Osteocyte (in vitro differentiated cells): ENCODE data around the gene INSYN2B. TPM values are rescaled to one million over a fixed set of nuclear protein-coding genes. Genes with fewer than 3 reads are reported as not detected.
"Not testable (repeated sequence)": the region's sequence is repeated elsewhere in the genome, so short reads cannot be mapped to it uniquely, and the experiment has no call there.

ENCODE experiments used
- DNase-seq: peaks from one replicate; pipeline ENCODE4 v3.0.0; 2021; ENCODE audit warnings: mixed read lengths; ENCODE audit not compliant: unreplicated experiment; ENCODE audit errors: extremely low spot score
- H3K27ac Mint-ChIP-seq: one replicate; pipeline ENCODE4 v1.8.0; 2021; ENCODE audit warnings: mild to moderate bottlenecking, mixed read lengths; ENCODE audit not compliant: unreplicated experiment
- H3K27me3 Mint-ChIP-seq: one replicate; pipeline ENCODE4 v1.8.0; 2021; ENCODE audit warnings: mixed read lengths; ENCODE audit not compliant: unreplicated experiment
- H3K36me3 Mint-ChIP-seq: one replicate; pipeline ENCODE4 v1.8.0; 2021; ENCODE audit warnings: mixed read lengths; ENCODE audit not compliant: unreplicated experiment
- H3K4me1 Mint-ChIP-seq: one replicate; pipeline ENCODE4 v1.8.0; 2021; ENCODE audit warnings: mixed read lengths; ENCODE audit not compliant: unreplicated experiment
- H3K4me3 Mint-ChIP-seq: one replicate; pipeline ENCODE4 v1.8.0; 2021; ENCODE audit warnings: mild to moderate bottlenecking, moderate library complexity, mixed read lengths; ENCODE audit not compliant: unreplicated experiment
- H3K9me3 Mint-ChIP-seq: one replicate; pipeline ENCODE4 v1.8.0; 2021; ENCODE audit warnings: mixed read lengths; ENCODE audit not compliant: unreplicated experiment
- total RNA-seq: library from RNA; stranded (reverse); gene quantifications from 2 replicates; pipeline ENCODE4 v1.2.1, GENCODE V29; 2021
- TF ChIP-seq, protein P1 (sequence below): fragments of 200-600 bp; sonication (generic); IDR thresholded peaks from 2 replicates; pipeline ENCODE4 v1.5.0; 2021; ENCODE audit warnings: antibody characterized with exemption, mild to moderate bottlenecking, moderate library complexity

Gene INSYN2B
- total RNA-seq, 1 donor from 2014 or later: 2.7 TPM

DNA sequence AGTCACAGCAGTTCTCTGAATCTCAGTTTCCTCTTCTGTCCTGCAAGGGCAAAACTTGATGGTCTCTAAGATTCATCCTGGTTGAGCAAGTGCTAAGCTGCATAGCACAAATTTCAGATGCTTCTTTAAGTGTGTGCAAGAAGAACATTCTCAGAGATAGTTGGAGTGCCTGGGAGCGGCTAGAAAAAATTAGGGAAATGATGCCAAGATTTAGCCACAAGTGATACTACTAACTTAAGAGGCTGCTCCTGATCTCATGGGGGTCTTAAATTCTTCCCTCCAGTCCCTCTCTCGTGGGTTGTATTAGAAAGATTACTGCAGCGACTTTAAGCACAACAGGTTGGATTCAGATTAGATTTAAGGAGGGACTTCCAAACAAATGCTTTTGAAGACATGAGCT, 24.2 kb downstream of the INSYN2B start:
- TF ChIP-seq, protein P1, sequence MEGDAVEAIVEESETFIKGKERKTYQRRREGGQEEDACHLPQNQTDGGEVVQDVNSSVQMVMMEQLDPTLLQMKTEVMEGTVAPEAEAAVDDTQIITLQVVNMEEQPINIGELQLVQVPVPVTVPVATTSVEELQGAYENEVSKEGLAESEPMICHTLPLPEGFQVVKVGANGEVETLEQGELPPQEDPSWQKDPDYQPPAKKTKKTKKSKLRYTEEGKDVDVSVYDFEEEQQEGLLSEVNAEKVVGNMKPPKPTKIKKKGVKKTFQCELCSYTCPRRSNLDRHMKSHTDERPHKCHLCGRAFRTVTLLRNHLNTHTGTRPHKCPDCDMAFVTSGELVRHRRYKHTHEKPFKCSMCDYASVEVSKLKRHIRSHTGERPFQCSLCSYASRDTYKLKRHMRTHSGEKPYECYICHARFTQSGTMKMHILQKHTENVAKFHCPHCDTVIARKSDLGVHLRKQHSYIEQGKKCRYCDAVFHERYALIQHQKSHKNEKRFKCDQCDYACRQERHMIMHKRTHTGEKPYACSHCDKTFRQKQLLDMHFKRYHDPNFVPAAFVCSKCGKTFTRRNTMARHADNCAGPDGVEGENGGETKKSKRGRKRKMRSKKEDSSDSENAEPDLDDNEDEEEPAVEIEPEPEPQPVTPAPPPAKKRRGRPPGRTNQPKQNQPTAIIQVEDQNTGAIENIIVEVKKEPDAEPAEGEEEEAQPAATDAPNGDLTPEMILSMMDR: no peak

DNA sequence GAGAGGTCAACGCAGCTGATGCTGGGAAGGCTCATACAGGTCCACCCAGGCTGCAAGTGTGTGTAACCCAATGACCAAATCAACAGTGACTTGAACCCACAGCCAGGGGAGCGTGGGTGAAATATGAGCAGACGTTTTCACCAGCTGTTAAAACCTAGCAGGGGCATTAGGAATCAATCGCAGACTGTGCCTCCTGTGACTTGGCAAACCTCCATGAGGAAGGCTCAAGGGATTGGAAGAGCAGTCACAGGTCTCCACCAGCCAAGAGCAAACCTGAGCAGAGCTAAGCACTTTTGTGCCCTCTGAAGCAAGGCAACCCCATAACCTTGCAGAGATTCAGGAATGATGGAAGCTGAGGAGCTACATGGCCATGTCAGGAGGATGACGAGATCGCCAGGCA, 25.5 kb downstream of the INSYN2B start:
- Mint-ChIP-seq H3K27ac (no peak overlapping the region), H3K4me3 (no peak overlapping the region), H3K27me3 (no peaks in the 10 kb centered on the region), H3K9me3 (no peaks in the 10 kb centered on the region), H3K36me3 (no peaks in the 10 kb centered on the region), H3K4me1 (peaks cover 3% of the 10 kb centered on the region)
- TF ChIP-seq, protein P1: no peak
- no peak for DNase-seq

More for the DNA sequence above, 24.2 kb downstream of the INSYN2B start:
- Mint-ChIP-seq H3K27me3 (no peaks in the 10 kb centered on the region), H3K9me3 (no peaks in the 10 kb centered on the region), H3K4me1 (peaks cover 3% of the 10 kb centered on the region), H3K27ac (no peak overlapping the region), H3K4me3 (no peak overlapping the region), H3K36me3 (no peaks in the 10 kb centered on the region)
- DNase-seq: no peak

DNA sequence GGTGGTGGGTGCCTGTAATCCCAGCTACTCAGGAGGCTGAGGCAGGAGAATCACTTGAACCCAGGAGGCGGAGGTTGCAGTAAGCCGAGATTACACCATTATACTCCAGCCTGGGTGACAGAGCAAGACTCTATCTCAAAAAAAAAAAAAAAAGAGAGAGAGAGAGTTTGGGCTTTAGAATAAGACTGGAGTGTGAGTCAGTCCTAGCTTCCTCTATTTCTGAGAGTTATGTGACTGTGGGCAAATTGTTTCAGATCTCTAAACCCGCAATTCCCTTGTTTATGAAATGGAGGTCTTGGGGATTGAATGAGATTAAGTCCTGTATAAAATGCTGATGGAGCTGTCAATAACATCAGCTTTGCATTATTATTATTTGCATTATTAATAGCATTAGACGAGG, 27.1 kb downstream of the INSYN2B start:
- H3K27ac Mint-ChIP-seq, H3K27me3 Mint-ChIP-seq, H3K36me3 Mint-ChIP-seq, DNase-seq, H3K4me3 Mint-ChIP-seq, H3K9me3 Mint-ChIP-seq, H3K4me1 Mint-ChIP-seq: not testable (repeated sequence)

DNA sequence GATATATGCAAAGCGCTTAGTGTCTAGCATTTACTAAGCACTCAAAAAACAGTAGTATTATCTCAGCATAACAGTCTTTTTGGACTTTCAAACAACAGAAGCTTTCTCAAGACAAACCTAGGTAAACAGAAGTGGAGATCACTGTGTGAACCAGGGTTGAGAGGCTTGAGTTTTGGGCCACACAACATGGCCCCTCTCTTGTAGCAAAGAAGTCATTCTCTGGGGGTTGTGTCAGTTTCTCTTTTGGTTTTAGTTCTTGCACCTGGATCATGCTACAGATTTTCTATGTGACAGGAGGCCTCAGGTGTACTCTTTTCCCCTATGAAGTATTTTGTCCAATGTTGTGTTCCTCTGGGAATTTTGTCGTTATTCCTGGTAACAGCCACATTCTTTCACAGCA, 30.0 kb downstream of the INSYN2B start:
- Mint-ChIP-seq H3K4me1 (peaks cover 18% of the 10 kb centered on the region), H3K4me3 (no peak overlapping the region), H3K9me3 (no peaks in the 10 kb centered on the region), H3K36me3 (no peaks in the 10 kb centered on the region), H3K27ac (no peak overlapping the region), H3K27me3 (no peaks in the 10 kb centered on the region)
- TF ChIP-seq, protein P1: no peak
- DNase-seq: no peak

DNA sequence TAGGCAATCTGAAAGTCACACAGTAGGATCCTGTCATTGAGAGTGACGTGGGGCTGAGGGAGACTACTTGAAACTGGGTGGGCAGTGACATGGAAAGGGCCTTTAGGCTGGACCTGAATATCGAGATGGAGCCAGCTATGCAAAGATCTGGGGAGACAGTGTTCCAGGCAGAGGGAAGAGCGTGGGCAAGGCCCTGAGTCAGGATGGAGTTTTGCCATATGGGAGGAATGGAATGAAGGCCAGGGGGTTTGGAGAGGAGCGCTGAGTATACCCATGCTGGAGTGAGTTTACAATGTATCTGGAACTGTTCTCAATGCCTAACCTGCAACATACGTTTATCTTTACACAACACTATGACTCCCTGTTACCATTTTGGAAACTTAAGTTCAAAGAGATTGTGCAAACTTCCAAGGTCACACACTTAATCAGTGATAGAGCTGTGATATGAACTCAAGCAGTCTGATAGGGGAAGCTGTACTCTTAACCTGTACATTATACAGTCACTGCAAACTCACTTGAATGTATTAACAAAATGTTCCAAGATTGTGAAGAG, 33.5 kb downstream of the INSYN2B start:
- Mint-ChIP-seq H3K4me3 (no peak overlapping the region), H3K27ac (no peak overlapping the region), H3K27me3 (no peaks in the 10 kb centered on the region), H3K9me3 (no peaks in the 10 kb centered on the region), H3K36me3 (no peaks in the 10 kb centered on the region), H3K4me1 (peaks cover 16% of the 10 kb centered on the region)
- DNase-seq: no peak
- TF ChIP-seq, protein P1: no peak

DNA sequence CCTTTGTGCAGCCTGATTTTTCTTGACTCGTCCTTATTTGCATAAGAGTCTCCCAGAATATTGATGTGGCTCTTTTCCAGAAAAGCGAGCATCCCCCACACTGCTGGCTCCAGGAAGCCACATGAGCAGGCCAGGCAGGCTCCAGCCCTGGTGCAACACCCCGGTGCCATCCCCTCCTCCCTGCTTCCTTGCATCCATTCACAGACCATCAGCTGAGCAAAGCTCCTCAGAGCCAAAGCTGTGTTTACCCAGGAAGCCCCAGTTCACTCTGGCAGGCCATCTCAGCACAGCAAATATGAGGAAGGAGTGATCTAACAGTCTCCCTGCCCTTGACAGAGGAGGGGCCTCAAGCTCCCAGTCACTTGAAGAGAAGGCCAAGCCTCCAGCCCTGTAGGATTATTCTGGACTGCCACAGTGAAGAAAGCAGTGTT, 34.4 kb downstream of the INSYN2B start:
- peak overlapping the region; percentile 82 for H3K27ac Mint-ChIP-seq

More for the DNA sequence above, 34.4 kb downstream of the INSYN2B start:
- Mint-ChIP-seq H3K36me3 (no peaks in the 10 kb centered on the region), H3K27me3 (no peaks in the 10 kb centered on the region), H3K4me1 (peaks cover 16% of the 10 kb centered on the region), H3K4me3 (no peak overlapping the region), H3K9me3 (no peaks in the 10 kb centered on the region)
- no peak for DNase-seq
- TF ChIP-seq, protein P1: no peak
